PC-3 (cell line): ENCODE data around the gene TMIGD1.

Experiments used
- EZH2 ChIP-seq: fragments of 300-600 bp; sonication (generic); IDR thresholded peaks from one replicate; pipeline ENCODE4 v1.6.1; 2017; ENCODE audit warnings: antibody characterized with exemption, mild to moderate bottlenecking, low read length; ENCODE audit not compliant: unreplicated experiment
- TF ChIP-seq, protein P1 (sequence below): fragments of 300-600 bp; sonication (generic); conservative IDR thresholded peaks from 2 replicates; pipeline ENCODE4 v1.5.1; 2017; ENCODE audit warnings: antibody characterized with exemption, low read depth, mild to moderate bottlenecking, low read length

DNA sequence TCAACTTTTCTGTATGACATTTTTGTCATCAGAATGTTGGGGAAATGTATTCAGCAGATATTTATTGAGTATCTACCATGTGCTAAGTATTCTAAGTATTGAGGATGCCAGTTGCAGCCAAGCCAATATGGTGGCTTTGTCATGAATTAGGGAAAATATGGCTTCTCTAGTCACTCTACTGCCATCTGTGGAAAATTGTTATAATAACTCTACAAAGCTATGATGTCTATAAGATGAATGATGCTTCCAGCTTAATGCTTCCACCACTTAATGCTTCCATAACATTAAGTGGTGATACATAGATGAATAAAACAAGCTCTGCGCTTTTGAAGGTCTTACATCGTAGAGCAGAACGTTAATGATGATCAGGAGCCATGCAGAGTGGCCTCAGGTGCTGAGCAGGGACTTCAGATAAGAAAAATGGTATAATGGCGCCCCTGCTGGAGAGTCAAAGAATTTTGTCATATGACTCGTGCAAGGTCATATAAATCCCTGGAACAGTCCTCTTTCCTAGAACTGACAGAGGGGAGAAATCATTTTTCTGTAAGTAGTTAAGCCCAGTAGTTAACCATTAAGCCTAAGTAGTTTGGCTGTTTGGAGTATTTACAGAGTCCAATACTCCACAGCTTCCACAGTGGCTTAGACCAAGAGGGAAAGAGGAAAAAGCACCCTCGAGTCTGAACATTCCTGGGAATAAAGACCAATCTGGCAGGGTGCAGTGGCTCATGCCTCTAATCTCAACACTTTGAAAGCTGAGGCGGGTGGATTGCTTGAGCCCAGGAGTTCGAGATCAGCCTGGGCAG, 2.7 kb upstream of the TMIGD1 start:
- TF ChIP-seq, protein P1, sequence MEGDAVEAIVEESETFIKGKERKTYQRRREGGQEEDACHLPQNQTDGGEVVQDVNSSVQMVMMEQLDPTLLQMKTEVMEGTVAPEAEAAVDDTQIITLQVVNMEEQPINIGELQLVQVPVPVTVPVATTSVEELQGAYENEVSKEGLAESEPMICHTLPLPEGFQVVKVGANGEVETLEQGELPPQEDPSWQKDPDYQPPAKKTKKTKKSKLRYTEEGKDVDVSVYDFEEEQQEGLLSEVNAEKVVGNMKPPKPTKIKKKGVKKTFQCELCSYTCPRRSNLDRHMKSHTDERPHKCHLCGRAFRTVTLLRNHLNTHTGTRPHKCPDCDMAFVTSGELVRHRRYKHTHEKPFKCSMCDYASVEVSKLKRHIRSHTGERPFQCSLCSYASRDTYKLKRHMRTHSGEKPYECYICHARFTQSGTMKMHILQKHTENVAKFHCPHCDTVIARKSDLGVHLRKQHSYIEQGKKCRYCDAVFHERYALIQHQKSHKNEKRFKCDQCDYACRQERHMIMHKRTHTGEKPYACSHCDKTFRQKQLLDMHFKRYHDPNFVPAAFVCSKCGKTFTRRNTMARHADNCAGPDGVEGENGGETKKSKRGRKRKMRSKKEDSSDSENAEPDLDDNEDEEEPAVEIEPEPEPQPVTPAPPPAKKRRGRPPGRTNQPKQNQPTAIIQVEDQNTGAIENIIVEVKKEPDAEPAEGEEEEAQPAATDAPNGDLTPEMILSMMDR = peak; percentile 90
- no peak for TF ChIP-seq EZH2
